SK-N-SH (cell line): ENCODE results near the gene ATP13A4. TPM values are rescaled to one million over a fixed set of nuclear protein-coding genes. Genes with fewer than 3 reads are reported as not detected.

Source experiments
- CTCF ChIA-PET: fragments of 300-600, 350-600 bp; formaldehyde crosslinking; extraction: SDS; loops from one replicate; lab custom pipeline; 2021; lab: Yijun Ruan, JAX
- POLR2A ChIA-PET: fragments of 350-600 bp; sonication (Branson Sonifier 250); formaldehyde crosslinking; extraction: SDS; loops from one replicate; lab custom pipeline; 2020; ENCODE audit warnings: antibody characterized with exemption, inconsistent platforms; lab: Yijun Ruan, JAX
- DNase-seq: peaks from one replicate; pipeline ENCODE4 v3.0.0; 2012
- H2AFZ ChIP-seq: fragments of 200-600 bp; sonication (generic); 2 replicates; pipeline ENCODE4 v1.8.1; 2016; ENCODE audit warnings: antibody characterized with exemption, mild to moderate bottlenecking, low read depth
- H3F3A ChIP-seq: fragments of 200-600 bp; sonication (generic); replicated peaks from 2 replicates; pipeline ENCODE3; 2016; ENCODE audit warnings: antibody characterized with exemption, mild to moderate bottlenecking; ENCODE audit not compliant: insufficient read depth
- H3K27ac ChIP-seq, 2 experiments: fragments of 200-500 bp in 1 of 2; fragments of 200-600 bp in 1 of 2; sonication (Bioruptor generic) in 1 of 2; sonication (generic), shearing (Covaris generic) in 1 of 2; 2 replicates each; pipeline versions ENCODE4 v1.5.1 to v1.6.1; 2014 to 2016; ENCODE audit warnings: low read depth in 2 of 2, inconsistent platforms in 1 of 2, low read length in 1 of 2, mild to moderate bottlenecking in 1 of 2, mixed read lengths in 1 of 2
- H3K27me3 ChIP-seq: fragments of 200-600 bp; sonication (generic), shearing (Covaris generic); 2 replicates; pipeline ENCODE4 v1.6.1; 2016; ENCODE audit warnings: mixed run types; ENCODE audit not compliant: insufficient read depth
- H3K36me3 ChIP-seq, 2 experiments: fragments of 200-500 bp in 1 of 2; fragments of 200-600 bp in 1 of 2; sonication (Bioruptor generic) in 1 of 2; sonication (generic) in 1 of 2; replicated peaks in 1 of 2; 2 replicates each; pipeline versions ENCODE3 to v1.5.1; 2014 to 2016; ENCODE audit warnings: low read length in 1 of 2, mild to moderate bottlenecking in 1 of 2; ENCODE audit not compliant: insufficient read depth in 2 of 2, control insufficient read depth in 1 of 2
- H3K4me1 ChIP-seq, 2 experiments: fragments of 200-500 bp in 1 of 2; fragments of 200-600 bp in 1 of 2; sonication (Bioruptor generic) in 1 of 2; sonication (generic), shearing (Covaris generic) in 1 of 2; 2 replicates each; pipeline versions ENCODE4 v1.5.1 to v1.6.1; 2014 to 2016; ENCODE audit warnings: low read depth in 1 of 2, low read length in 1 of 2, mixed run types in 1 of 2; ENCODE audit not compliant: insufficient read depth in 2 of 2, control insufficient read depth in 1 of 2
- H3K4me2 ChIP-seq: fragments of 200-600 bp; sonication (generic), shearing (Covaris generic); 2 replicates; pipeline ENCODE4 v1.6.1; 2017; ENCODE audit warnings: mixed run types
- H3K4me3 ChIP-seq, 2 experiments: fragments of 200-500 bp in 1 of 2; fragments of 200-600 bp in 1 of 2; sonication (Bioruptor generic) in 1 of 2; sonication (generic), shearing (Covaris generic) in 1 of 2; 2 replicates each; pipeline versions ENCODE4 v1.5.1 to v1.8.1; 2014 to 2016; ENCODE audit warnings: low read depth in 2 of 2, inconsistent platforms in 1 of 2, low read length in 1 of 2, mild to moderate bottlenecking in 1 of 2, mixed read lengths in 1 of 2, moderate library complexity in 1 of 2
- H3K79me2 ChIP-seq: fragments of 200-600 bp; sonication (generic); 2 replicates; pipeline ENCODE4 v1.8.1; 2017; ENCODE audit warnings: mild to moderate bottlenecking; ENCODE audit not compliant: insufficient read depth
- H3K9ac ChIP-seq: fragments of 200-600 bp; sonication (generic); 2 replicates; pipeline ENCODE4 v1.6.1; 2017; ENCODE audit warnings: mixed run types
- H3K9me2 ChIP-seq: fragments of 200-600 bp; sonication (generic); 2 replicates; pipeline ENCODE4 v1.6.1; 2017; ENCODE audit warnings: mixed run types
- H3K9me3 ChIP-seq: fragments of 200-600 bp; sonication (generic); 2 replicates; pipeline ENCODE4 v1.6.1; 2017; ENCODE audit warnings: mixed run types, mild to moderate bottlenecking, moderate library complexity
- H4K20me1 ChIP-seq: fragments of 200-600 bp; sonication (generic); 2 replicates; pipeline ENCODE4 v1.6.1; 2017; ENCODE audit warnings: mild to moderate bottlenecking, mixed run types; ENCODE audit not compliant: insufficient read depth
- EZH2phosphoT487 ChIP-seq: fragments of 200-600 bp; sonication (generic); IDR thresholded peaks from 2 replicates; pipeline ENCODE4 v1.6.1; 2017; ENCODE audit warnings: low read depth, mixed run types, mild to moderate bottlenecking, antibody characterized with exemption, moderate library complexity, borderline replicate concordance
- FOSL2 ChIP-seq: IDR thresholded peaks from 2 replicates; pipeline ENCODE4 v1.4.0; 2012; ENCODE audit warnings: low read depth, mild to moderate bottlenecking, moderate library complexity, borderline replicate concordance
- MEF2A ChIP-seq: IDR thresholded peaks from 2 replicates; pipeline ENCODE4 v1.4.0; 2012; ENCODE audit warnings: low read depth, borderline replicate concordance
- NFIC ChIP-seq: IDR thresholded peaks from 2 replicates; pipeline ENCODE4 v1.4.0; 2012; ENCODE audit warnings: borderline replicate concordance
- REST ChIP-seq: IDR thresholded peaks from 2 replicates; pipeline ENCODE4 v1.6.1; 2012; ENCODE audit warnings: mild to moderate bottlenecking, low read depth, low read length, moderate library complexity
- RFX5 ChIP-seq: IDR thresholded peaks from 2 replicates; pipeline ENCODE4 v1.6.1; 2012; ENCODE audit warnings: mild to moderate bottlenecking, improper control_type of control experiment, low read length
- SIN3A ChIP-seq: IDR thresholded peaks from 2 replicates; pipeline ENCODE4 v1.6.1; 2012; ENCODE audit warnings: low read depth, mild to moderate bottlenecking, low read length, moderate library complexity, borderline replicate concordance
- USF2 ChIP-seq: fragments of 150-350 bp; IDR thresholded peaks from 2 replicates; pipeline ENCODE4 v1.6.1; 2017; ENCODE audit warnings: antibody characterized with exemption, low read length, low read depth, borderline replicate concordance
- ZBTB33 ChIP-seq: IDR thresholded peaks from 2 replicates; pipeline ENCODE4 v1.4.0; 2012; ENCODE audit warnings: low read depth, borderline replicate concordance
- WGBS: methylation state at CpG from one replicate; pipeline ENCODE4 v1.1.6; 2017; ENCODE audit warnings: low lambda C conversion rate; 5-methylcytosine and 5-hydroxymethylcytosine counted together
- polyA plus RNA-seq, 3 experiments: library from polyadenylated mRNA; depleted of rRNA; stranded (reverse); fragments of >200 nt; gene quantifications; 2 replicates each; pipeline ENCODE4 v1.2.3, GENCODE V29; 2012

ATP13A4 gene
- polyA plus RNA-seq, 1 of the 3 experiments (the other 2 are of a cell fraction), result 0.02 TPM

GRCh38 chr3:193418576-193419373, 135.9 kb downstream of the ATP13A4 start (continued):
- TF ChIP-seq ZBTB33 (no peak), MEF2A (no peak), RFX5 (no peak)

- Histone ChIP-seq H3F3A (no peaks in the 10 kb centered on the region), H3K79me2 (no peaks in the 10 kb centered on the region), H2AFZ (no peak overlapping the region), H3K4me3 (no peak overlapping the region), H3K27ac (no peak overlapping the region), H3K27me3 (no peaks in the 10 kb centered on the region), H3K36me3 (no peaks in the 10 kb centered on the region), H3K9me2 (no peaks in the 10 kb centered on the region), H3K4me2 (no peak overlapping the region), H3K9ac (no peak overlapping the region), H3K4me1 (no peaks in the 10 kb centered on the region), H4K20me1 (no peaks in the 10 kb centered on the region), H3K9me3 (no peaks in the 10 kb centered on the region)
- CTCF ChIA-PET, result no interaction called here
- 34% methylated on average over 2 of the region's 2 CpGs for WGBS
- TF ChIP-seq NFIC (no peak), EZH2phosphoT487 (no peak), FOSL2 (no peak), REST (no peak), SIN3A (no peak), USF2 (no peak)
- DNase-seq, result no peak
- POLR2A ChIA-PET, result no interaction called here
Measured at GRCh38 chr3:193416629-193417028, 138.1 kb downstream of the ATP13A4 start.
